ENCODE data around the gene TMEM89. TPM values are rescaled to one million over a fixed set of nuclear protein-coding genes. Genes with fewer than 3 reads are reported as not detected.

The TMEM89 gene
- 1 to 10 TPM in 1 of 2 donors, not detected in 1; 1.9 TPM for total RNA-seq

- TF ChIP-seq POLR2A (IDR thresholded peaks at IDR 0.05): no peak
- no peak for TF ChIP-seq POLR2AphosphoS5 (IDR thresholded peaks at IDR 0.05)
- no peak for TF ChIP-seq CTCF (IDR thresholded peaks at IDR 0.05)
- intact Hi-C loops (cut with DNase I): no loop called here
- 92% methylated on average over 18 of the region's 19 CpGs for WGBS
- no peak for DNase-seq (ENCODE audit: low spot score)
- no peaks in the 10 kb centered on the region for H3K27me3 ChIP-seq (replicated peaks; ENCODE audit: insufficient read depth)
- H3K4me3 ChIP-seq: no peak within 1 kb of the TSS
- H3K4me1 ChIP-seq (replicated peaks): no peaks in the 10 kb centered on the region
- H3K9me3 ChIP-seq: no peaks in the 10 kb centered on the region
- H3K27ac ChIP-seq: no peak within 1 kb of the TSS
- no peaks in the 10 kb centered on the region for H3K36me3 ChIP-seq
These were observed at the start of gene TMEM89 for GRCh38 chr3:48621461-48621869. TMEM89 (minus strand) TSS chr3:48621769; CDS start chr3:48621756, 13 bp downstream.

GRCh38 chr3:48664929-48665328, 43.4 kb upstream of the TMEM89 start:
- Histone ChIP-seq H3K27me3 (replicated peaks; ENCODE audit: insufficient read depth) (no peaks in the 10 kb centered on the region), H3K4me1 (replicated peaks) (no peaks in the 10 kb centered on the region), H3K27ac (no peak overlapping the region), H3K9me3 (no peaks in the 10 kb centered on the region), H3K36me3 (no peaks in the 10 kb centered on the region), H3K4me3 (no peak overlapping the region)
- no peak for DNase-seq (ENCODE audit: low spot score)
- intact Hi-C loops (cut with DNase I): no loop called here
- TF ChIP-seq POLR2AphosphoS5 (IDR thresholded peaks at IDR 0.05) (no peak), CTCF (IDR thresholded peaks at IDR 0.05) (no peak), POLR2A (IDR thresholded peaks at IDR 0.05) (no peak)
- 85% methylated on average over 4 of the region's 4 CpGs for WGBS

- Histone ChIP-seq H3K27ac (peak overlapping the region; percentile 60), H3K36me3 (no peaks in the 10 kb centered on the region), H3K27me3 (replicated peaks; ENCODE audit: insufficient read depth) (no peaks in the 10 kb centered on the region), H3K4me1 (replicated peaks) (no peaks in the 10 kb centered on the region), H3K4me3 (no peak overlapping the region), H3K9me3 (no peaks in the 10 kb centered on the region)
- TF ChIP-seq CTCF (IDR thresholded peaks at IDR 0.05): no peak
- no peak for TF ChIP-seq POLR2AphosphoS5 (IDR thresholded peaks at IDR 0.05)
- TF ChIP-seq POLR2A (IDR thresholded peaks at IDR 0.05): no peak
- 50% methylated on average over 11 of the region's 11 CpGs for WGBS
- intact Hi-C loops (cut with DNase I): no loop called here
- no peak for DNase-seq (ENCODE audit: low spot score)
These were observed 42.7 kb upstream of the TMEM89 start for GRCh38 chr3:48664313-48664644.

GRCh38 chr3:48663489-48664312, 42.1 kb upstream of the TMEM89 start:
- WGBS: 1% methylated on average over 66 of the region's 66 CpGs
- peak overlapping the region; percentile 60 for H3K27ac ChIP-seq
- DNase-seq (ENCODE audit: low spot score): peak; percentile 76
- H3K4me3 ChIP-seq: peak overlapping the region; percentile 29 to 36
- no peaks in the 10 kb centered on the region for H3K9me3 ChIP-seq
- H3K36me3 ChIP-seq: no peaks in the 10 kb centered on the region
- H3K27me3 ChIP-seq (replicated peaks; ENCODE audit: insufficient read depth): no peaks in the 10 kb centered on the region
- H3K4me1 ChIP-seq (replicated peaks): no peaks in the 10 kb centered on the region
- peak; percentile 60 for TF ChIP-seq POLR2AphosphoS5 (IDR thresholded peaks at IDR 0.05)
- TF ChIP-seq POLR2A (IDR thresholded peaks at IDR 0.05): peak; percentile 19
- TF ChIP-seq CTCF (IDR thresholded peaks at IDR 0.05): peak in 3 of 4 experiments; percentile 40 to 67 (median 62)
- intact Hi-C loops (cut with DNase I): no loop called here
